22Rv1 (cell line): ENCODE measurements around the gene LGALS14.
"Not testable (repeated sequence)": the region's sequence is repeated elsewhere in the genome, so short reads cannot be mapped to it uniquely, and the experiment has no call there.

Experiments
- H3K27ac ChIP-seq: fragments of 450-650 bp; 2 replicates; pipeline ENCODE4 v1.5.1; 2017
- ZFX ChIP-seq: fragments of 450-650 bp; IDR thresholded peaks from 2 replicates; pipeline ENCODE4 v1.6.1; 2017; ENCODE audit warnings: antibody characterized with exemption, borderline replicate concordance
- TF ChIP-seq, protein P1 (sequence below): fragments of 450-650 bp; IDR thresholded peaks from 2 replicates; pipeline ENCODE4 v1.5.1; 2017; ENCODE audit warnings: mild to moderate bottlenecking

Gene LGALS14

GRCh38 chr19:39698535-39698934, 5.7 kb upstream of the LGALS14 start:
- no peak overlapping the region for H3K27ac ChIP-seq
- no peak for TF ChIP-seq ZFX
- TF ChIP-seq, protein P1, sequence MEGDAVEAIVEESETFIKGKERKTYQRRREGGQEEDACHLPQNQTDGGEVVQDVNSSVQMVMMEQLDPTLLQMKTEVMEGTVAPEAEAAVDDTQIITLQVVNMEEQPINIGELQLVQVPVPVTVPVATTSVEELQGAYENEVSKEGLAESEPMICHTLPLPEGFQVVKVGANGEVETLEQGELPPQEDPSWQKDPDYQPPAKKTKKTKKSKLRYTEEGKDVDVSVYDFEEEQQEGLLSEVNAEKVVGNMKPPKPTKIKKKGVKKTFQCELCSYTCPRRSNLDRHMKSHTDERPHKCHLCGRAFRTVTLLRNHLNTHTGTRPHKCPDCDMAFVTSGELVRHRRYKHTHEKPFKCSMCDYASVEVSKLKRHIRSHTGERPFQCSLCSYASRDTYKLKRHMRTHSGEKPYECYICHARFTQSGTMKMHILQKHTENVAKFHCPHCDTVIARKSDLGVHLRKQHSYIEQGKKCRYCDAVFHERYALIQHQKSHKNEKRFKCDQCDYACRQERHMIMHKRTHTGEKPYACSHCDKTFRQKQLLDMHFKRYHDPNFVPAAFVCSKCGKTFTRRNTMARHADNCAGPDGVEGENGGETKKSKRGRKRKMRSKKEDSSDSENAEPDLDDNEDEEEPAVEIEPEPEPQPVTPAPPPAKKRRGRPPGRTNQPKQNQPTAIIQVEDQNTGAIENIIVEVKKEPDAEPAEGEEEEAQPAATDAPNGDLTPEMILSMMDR: no peak

GRCh38 chr19:39701291-39701690, 3.0 kb upstream of the LGALS14 start:
- no peak overlapping the region for H3K27ac ChIP-seq

DNA sequence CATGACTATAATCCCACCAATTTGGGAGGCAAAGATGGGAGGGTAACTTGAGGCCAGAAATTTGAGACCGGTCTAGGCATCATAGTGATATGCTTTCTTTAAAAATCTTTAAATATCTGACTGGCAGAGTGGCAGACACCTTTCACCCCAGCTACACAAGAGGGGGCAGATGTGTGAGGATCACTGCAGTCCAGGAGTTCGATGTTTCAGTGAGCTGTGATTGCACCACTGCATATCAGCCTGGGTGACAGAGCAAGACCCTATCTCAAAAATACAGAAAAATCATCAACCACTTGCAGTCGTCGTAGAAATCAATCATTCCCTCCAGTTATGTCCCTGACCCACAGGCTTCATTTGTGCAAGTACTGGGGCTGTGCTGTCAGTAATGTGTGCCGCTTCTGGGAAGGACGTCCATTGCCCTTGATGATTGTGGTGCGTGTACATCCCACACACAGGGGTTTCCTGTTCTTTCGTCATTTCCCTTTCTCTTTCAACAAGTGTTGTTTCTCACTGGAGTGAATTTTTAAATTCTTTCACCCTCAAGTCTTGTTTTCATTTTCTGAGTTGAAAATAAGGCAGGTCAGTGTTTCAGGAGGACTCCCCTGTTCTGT, 1.4 kb downstream of the LGALS14 start:
- TF ChIP-seq, protein P1: no peak
- TF ChIP-seq ZFX: no peak
- no peak overlapping the region for H3K27ac ChIP-seq

More at GRCh38 chr19:39701291-39701690, 3.0 kb upstream of the LGALS14 start:
- TF ChIP-seq, protein P1: no peak
- TF ChIP-seq ZFX: no peak

DNA sequence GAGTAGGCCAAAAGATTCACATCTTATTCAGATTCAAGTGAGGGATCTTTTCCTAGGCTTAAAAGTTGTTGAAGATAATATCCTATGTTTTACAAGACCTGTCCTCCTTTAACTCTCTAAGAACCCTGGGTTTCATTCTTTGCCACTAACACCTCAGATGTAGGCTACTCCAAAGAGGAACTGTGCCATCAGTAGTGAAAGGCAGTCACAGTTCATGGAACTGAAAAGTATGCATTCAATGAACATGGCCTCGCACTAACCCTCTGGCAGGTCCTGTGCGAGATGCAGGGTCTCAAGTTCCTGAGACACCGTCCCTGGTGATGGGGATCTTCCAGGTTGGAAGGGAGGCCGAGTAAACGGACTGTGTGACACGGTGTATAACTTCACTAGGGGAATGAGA, 4.3 kb downstream of the LGALS14 start:
- TF ChIP-seq, protein P1: no peak
- no peak for TF ChIP-seq ZFX
- no peak overlapping the region for H3K27ac ChIP-seq

- H3K27ac ChIP-seq: no peak overlapping the region
- TF ChIP-seq ZFX: no peak
- TF ChIP-seq, protein P1: no peak
Observed at GRCh38 chr19:39709026-39709872, 5.0 kb downstream of the LGALS14 start.

- TF ChIP-seq, protein P1: no peak
- TF ChIP-seq ZFX: no peak
Observed at GRCh38 chr19:39710333-39710890, 6.1 kb downstream of the LGALS14 start.

GRCh38 chr19:39720144-39720543, 15.9 kb downstream of the LGALS14 start:
- H3K27ac ChIP-seq: not testable (repeated sequence)

More at GRCh38 chr19:39710333-39710890, 6.1 kb downstream of the LGALS14 start:
- no peak overlapping the region for H3K27ac ChIP-seq
